Measurements from ENCODE around the gene KRTAP2-4. TPM values are rescaled to one million over a fixed set of nuclear protein-coding genes. Genes with fewer than 3 reads are reported as not detected.

KRTAP2-4 gene
- total RNA-seq, 1 donor from 2014 or later = not detected

GRCh38 chr17:41037853-41038350, 27.8 kb downstream of the KRTAP2-4 start:
- DNase-seq = no peak

DNA sequence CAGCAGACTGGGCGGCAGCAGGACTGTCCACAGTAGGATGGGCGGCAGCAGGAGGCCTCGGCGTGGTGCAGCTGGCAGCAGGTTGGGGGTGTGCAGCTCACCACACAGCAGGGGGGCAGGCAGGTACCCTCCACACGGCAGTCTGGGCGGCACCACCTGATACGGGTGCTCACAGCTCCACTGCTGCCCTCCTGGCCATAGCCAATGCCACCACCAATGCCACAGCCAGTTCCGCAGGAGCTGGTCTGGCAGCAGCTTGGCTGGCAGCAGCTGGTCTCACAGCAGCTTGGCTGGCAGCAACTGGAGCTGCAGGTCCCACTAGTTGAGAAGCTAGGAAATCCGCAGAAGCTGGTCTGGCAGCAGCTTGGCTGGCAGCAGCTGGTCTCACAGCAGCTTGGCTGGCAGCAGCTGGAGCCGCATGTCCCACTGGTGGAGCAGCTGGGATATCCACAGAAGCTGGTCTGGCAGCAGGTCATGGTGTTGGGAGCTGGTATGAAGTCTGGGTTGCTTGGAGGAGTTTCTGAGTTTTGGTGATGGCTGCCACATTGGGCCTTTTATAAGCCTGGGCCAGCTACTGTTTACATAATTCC, 31.2 kb downstream of the KRTAP2-4 start, which contains the start of gene KRTAP1-3:
Gene KRTAP1-3, minus strand, starts transcription at position 529 of the 590 bp plus-strand sequence. Its CDS starts 53 bp downstream, at position 476.
- peak; percentile 74 for DNase-seq

- DNase-seq = no peak
Measured at GRCh38 chr17:41029633-41030245, 35.9 kb downstream of the KRTAP2-4 start, which contains the start of gene KRTAP1-4. Gene KRTAP1-4 (minus strand): TSS chr17:41030195. CDS start chr17:41030078, 117 bp downstream.

DNA sequence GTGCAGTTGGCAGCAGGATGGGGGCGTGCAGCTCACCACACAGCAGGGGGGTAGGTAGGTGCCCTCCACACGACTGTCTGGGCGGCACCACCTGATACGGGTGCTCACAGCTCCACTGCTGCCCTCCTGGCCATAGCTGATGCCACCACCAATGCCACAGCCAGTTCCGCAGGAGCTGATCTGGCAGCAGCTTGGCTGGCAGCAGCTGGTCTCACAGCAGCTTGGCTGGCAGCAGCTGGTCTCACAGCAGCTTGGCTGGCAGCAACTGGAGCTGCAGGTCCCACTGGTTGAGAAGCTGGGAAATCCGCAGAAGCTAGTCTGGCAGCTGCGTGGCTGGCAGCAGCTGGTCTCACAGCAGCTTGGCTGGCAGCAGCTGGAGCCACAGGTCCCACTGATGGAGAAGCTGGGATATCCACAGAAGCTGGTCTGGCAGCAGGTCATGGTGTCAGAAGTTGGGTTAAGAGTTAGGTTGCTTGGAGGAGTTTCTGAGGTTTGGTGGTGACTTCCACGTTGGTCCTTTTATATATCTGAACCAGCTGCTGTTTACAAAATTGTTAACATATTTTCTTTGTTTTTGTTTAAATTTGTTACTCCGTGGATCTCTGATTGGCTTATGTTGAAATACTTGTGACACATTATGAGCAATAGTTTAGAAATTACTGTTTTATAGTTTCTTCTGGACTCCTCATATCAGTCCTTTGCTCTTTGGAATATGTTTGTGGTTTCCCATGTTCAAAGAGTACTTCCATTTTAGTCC, 38.8 kb downstream of the KRTAP2-4 start, which contains the start of gene KRTAP1-5:
Gene KRTAP1-5, minus strand, starts transcription at position 494 of the 757 bp plus-strand sequence. Its CDS starts 53 bp downstream, at position 441.
- peak; percentile 77 for DNase-seq

- DNase-seq = no peak
Measured at GRCh38 chr17:41024697-41025096, 41.0 kb downstream of the KRTAP2-4 start.

DNA sequence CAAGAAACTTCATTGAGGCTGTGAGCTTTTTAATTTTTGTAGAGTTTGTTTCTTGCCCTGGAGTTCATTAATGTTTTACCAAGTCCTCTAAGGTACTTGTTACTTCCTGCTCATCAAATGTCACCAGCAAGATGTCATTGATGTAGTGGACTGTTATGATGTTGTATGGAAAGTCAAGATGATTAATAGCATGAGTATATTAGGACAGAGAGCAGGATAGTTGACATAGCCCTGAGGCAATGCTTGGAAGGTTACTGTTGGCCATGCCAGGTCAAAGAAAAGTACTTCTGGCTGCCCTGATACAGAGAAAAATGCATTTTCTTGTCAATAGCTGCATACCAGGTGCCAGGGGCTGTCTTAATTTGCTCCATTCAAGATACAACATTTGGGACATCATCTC, 45.3 kb downstream of the KRTAP2-4 start:
- no peak for DNase-seq

- DNase-seq = no peak
Measured at GRCh38 chr17:41019415-41019814, 46.3 kb downstream of the KRTAP2-4 start.

DNA sequence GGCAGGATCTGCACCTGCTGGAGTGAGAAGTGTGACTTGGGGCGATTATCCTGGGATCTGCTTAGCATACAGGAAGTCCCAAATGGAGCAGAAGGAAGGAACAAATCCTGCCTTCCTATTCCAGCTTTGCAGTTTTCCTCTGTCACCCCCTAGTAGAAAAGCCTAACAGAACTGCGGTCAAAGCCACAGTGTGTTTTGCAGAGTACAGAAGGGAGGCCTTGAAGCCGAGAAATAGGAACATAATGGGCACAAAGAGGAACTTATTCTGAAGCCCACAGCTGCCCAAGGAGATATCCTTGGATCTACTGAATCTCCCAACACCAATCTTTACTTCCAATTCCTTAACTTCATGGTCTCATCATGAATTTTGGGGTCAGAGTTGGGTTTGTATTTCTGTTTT, 47.1 kb downstream of the KRTAP2-4 start:
- no peak for DNase-seq

GRCh38 chr17:41016578-41017215, 49.0 kb downstream of the KRTAP2-4 start:
- no peak for DNase-seq

DNA sequence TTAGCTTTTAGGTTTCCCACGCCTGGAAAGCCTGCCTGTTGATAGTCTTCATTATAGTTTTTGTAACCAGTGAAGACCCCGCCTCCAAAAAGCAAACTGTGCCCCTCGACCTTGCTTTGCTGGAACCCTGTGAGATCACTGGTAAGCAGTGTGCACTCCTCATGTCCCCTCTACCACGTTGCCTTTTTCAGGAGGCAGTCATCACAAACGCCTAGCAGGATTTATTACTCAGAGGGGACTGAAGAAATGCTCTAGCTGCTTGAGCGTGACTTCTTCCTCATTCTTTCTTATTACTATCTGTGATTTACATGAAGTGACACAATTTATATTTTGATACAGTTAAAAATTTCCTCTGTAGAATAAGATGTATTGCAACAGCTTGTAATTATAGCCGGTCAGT, 50.2 kb downstream of the KRTAP2-4 start:
- no peak for DNase-seq

Other genes starting within 250 kb of the KRTAP2-4 start
- gene KRT10, start 243.3 kb downstream of the KRTAP2-4 start, total RNA-seq = 13.6 TPM
- gene KRT12, start 198.7 kb downstream of the KRTAP2-4 start, total RNA-seq = not detected
- 0.51 TPM for gene KRT20, start 180.6 kb downstream of the KRTAP2-4 start, total RNA-seq
- 26.3 TPM for gene KRT23, start 128.2 kb downstream of the KRTAP2-4 start, total RNA-seq
- gene KRT39, start 98.9 kb downstream of the KRTAP2-4 start, total RNA-seq = 1.8 TPM
- 7.7 TPM for gene KRT40, start 81.6 kb downstream of the KRTAP2-4 start, total RNA-seq
- gene KRTAP3-3, start 71.7 kb downstream of the KRTAP2-4 start, total RNA-seq = not detected
- not detected for gene KRTAP3-2, start 66.0 kb downstream of the KRTAP2-4 start, total RNA-seq
- gene KRTAP3-1, start 56.8 kb downstream of the KRTAP2-4 start, total RNA-seq = not detected
- not detected for gene KRTAP1-5, start 38.7 kb downstream of the KRTAP2-4 start, total RNA-seq
- gene KRTAP1-4, start 35.7 kb downstream of the KRTAP2-4 start, total RNA-seq = not detected
- gene KRTAP1-3, start 31.0 kb downstream of the KRTAP2-4 start, total RNA-seq = not detected
- gene KRTAP1-1, start 24.4 kb downstream of the KRTAP2-4 start, total RNA-seq = not detected
- not detected for gene KRTAP2-1, start 18.6 kb downstream of the KRTAP2-4 start, total RNA-seq
- gene KRTAP2-2, start 10.6 kb downstream of the KRTAP2-4 start, total RNA-seq = not detected
- not detected for gene KRTAP2-3, start 5.8 kb downstream of the KRTAP2-4 start, total RNA-seq
- gene KRTAP4-7, start 18.3 kb upstream of the KRTAP2-4 start, total RNA-seq = not detected
- gene KRTAP4-8, start 32.3 kb upstream of the KRTAP2-4 start, total RNA-seq = not detected
- not detected for gene KRTAP4-16, start 36.3 kb upstream of the KRTAP2-4 start, total RNA-seq
- not detected for gene KRTAP4-9, start 39.5 kb upstream of the KRTAP2-4 start, total RNA-seq
- not detected for gene KRTAP4-11, start 52.5 kb upstream of the KRTAP2-4 start, total RNA-seq
- gene KRTAP4-12, start 58.3 kb upstream of the KRTAP2-4 start, total RNA-seq = not detected
- not detected for gene KRTAP4-6, start 74.7 kb upstream of the KRTAP2-4 start, total RNA-seq
- not detected for gene KRTAP4-5, start 83.9 kb upstream of the KRTAP2-4 start, total RNA-seq
- gene KRTAP4-4, start 94.9 kb upstream of the KRTAP2-4 start, total RNA-seq = not detected
- gene KRTAP4-3, start 102.3 kb upstream of the KRTAP2-4 start, total RNA-seq = not detected
- not detected for gene KRTAP4-2, start 112.3 kb upstream of the KRTAP2-4 start, total RNA-seq
- gene KRTAP4-1, start 119.0 kb upstream of the KRTAP2-4 start, total RNA-seq = not detected
- gene KRTAP9-1, start 124.0 kb upstream of the KRTAP2-4 start, total RNA-seq = not detected
- not detected for gene KRTAP9-2, start 160.8 kb upstream of the KRTAP2-4 start, total RNA-seq
- not detected for gene KRTAP9-3, start 166.6 kb upstream of the KRTAP2-4 start, total RNA-seq
- not detected for gene KRTAP9-8, start 172.1 kb upstream of the KRTAP2-4 start, total RNA-seq
- gene KRTAP9-4, start 183.8 kb upstream of the KRTAP2-4 start, total RNA-seq = not detected
- gene KRTAP9-9, start 189.5 kb upstream of the KRTAP2-4 start, total RNA-seq = not detected
- gene KRTAP9-6, start 199.5 kb upstream of the KRTAP2-4 start, total RNA-seq = not detected
- not detected for gene KRTAP9-7, start 209.8 kb upstream of the KRTAP2-4 start, total RNA-seq
- gene KRTAP29-1, start 237.0 kb upstream of the KRTAP2-4 start, total RNA-seq = not detected
- gene KRTAP16-1, start 243.4 kb upstream of the KRTAP2-4 start, total RNA-seq = not detected
- gene KRTAP17-1, start 249.8 kb upstream of the KRTAP2-4 start, total RNA-seq = 1.0 TPM